Fibroblast of skin of scalp (primary cell): ENCODE measurements around the gene PPP6R2.

Experiments
- DNase-seq: peaks from one replicate; pipeline ENCODE4 v3.0.0-alpha.2; 2013

PPP6R2 gene

GRCh38 chr22:50435291-50436014, 92.3 kb downstream of the PPP6R2 start:
- no peak for DNase-seq

GRCh38 chr22:50436015-50436830, 93.1 kb downstream of the PPP6R2 start:
- no peak for DNase-seq

- DNase-seq, result no peak
These were observed 93.8 kb downstream of the PPP6R2 start for GRCh38 chr22:50436841-50437341.

GRCh38 chr22:50437511-50438304, 94.6 kb downstream of the PPP6R2 start:
- DNase-seq, result no peak

- DNase-seq, result no peak
These were observed 95.5 kb downstream of the PPP6R2 start for GRCh38 chr22:50438305-50439275.

GRCh38 chr22:50439314-50439870, 96.3 kb downstream of the PPP6R2 start:
- DNase-seq, result no peak

- DNase-seq, result no peak
These were observed 96.8 kb downstream of the PPP6R2 start for GRCh38 chr22:50439871-50440331.

GRCh38 chr22:50440544-50441249, 97.6 kb downstream of the PPP6R2 start:
- no peak for DNase-seq

GRCh38 chr22:50441428-50441993, 98.4 kb downstream of the PPP6R2 start:
- no peak for DNase-seq

- no peak for DNase-seq
These were observed 100.1 kb downstream of the PPP6R2 start for GRCh38 chr22:50443197-50443596.

GRCh38 chr22:50443801-50444625, 100.9 kb downstream of the PPP6R2 start:
- DNase-seq, result no peak

- DNase-seq, result peak; percentile 44
These were observed 101.5 kb downstream of the PPP6R2 start for GRCh38 chr22:50444663-50445062.

GRCh38 chr22:50445071-50445879, 102.1 kb downstream of the PPP6R2 start:
- DNase-seq, result no peak

GRCh38 chr22:50445880-50446707, 103.0 kb downstream of the PPP6R2 start:
- no peak for DNase-seq

- DNase-seq, result no peak
These were observed 103.8 kb downstream of the PPP6R2 start for GRCh38 chr22:50446708-50447575.
